GM19467 (cell line): ENCODE results near the gene SPRY1.

ENCODE experiments used
- ATAC-seq: cut with Tn5 transposase; IDR thresholded peaks from one replicate; pipeline ENCODE4 v1.9.1; 2021; ENCODE audit warnings: mild to moderate bottlenecking, moderate library complexity; ENCODE audit not compliant: unreplicated experiment

Gene SPRY1

DNA sequence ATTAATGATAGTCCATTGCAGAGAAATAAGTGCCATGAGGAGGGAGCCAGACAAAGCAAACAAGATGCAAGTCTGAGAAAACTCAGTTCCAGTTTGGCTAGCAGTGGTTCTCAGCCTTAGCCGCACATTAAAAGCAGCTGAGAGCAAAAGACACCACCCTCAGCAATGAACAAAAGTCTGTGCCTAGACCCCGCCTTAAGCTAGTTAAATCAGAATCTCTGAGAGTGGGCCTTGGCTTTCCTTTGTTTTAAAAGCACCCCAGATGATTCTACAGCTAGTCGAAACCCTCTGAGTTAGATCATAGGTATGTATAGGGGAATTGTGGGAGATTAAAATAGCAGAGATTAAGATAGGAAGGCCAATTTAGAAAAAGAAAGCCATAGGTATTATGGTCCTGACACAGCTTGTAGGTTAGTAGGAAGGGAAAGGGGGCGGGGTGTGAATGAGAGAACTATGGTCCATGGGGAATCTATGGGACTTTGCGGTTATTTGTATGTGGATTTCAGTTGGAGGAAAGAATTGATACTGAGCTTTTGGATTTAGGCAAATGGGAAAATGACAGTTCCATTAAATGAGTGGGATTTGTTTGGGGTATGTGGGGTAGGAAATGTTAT lies 12.0 kb downstream of the SPRY1 start:
- no peak for ATAC-seq

DNA sequence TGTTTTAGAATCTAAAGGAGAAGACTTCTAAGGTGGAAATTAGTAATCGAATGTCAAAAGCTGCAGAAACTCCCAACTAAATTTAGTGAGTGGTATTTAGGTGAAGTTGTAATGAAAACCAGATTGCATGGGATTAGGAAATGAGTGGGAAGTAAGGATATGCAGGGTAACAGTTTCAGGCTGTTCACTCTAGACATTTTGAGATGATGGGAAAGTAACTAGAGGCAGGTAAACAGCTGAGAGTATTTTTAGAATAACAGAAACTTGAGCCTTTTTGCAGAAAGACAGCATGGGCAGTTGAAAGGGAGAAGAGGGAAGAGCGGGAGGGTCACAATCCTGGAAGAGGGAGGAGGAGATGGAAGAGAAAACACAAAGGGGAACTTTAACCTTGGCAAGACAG lies 12.7 kb downstream of the SPRY1 start:
- ATAC-seq: no peak

DNA sequence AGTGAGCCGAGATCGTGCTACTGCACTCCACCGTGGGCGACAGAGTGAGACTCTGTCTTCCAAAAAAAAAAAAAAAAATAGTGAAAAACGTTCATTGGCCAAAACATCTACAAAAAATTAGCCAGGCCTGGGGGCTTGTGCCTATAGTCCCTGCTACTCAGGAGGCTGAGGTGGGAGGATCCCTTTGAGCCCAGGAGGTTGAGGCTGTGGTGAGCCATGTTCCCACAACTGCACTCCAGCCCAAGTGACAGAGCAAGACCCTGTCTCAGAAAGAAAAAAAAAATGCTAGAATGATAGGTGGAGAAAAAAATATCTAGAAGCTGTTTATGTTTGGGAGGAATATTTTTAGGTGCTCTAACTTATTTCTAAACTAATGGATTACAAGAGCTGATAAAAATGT lies 14.9 kb downstream of the SPRY1 start:
- ATAC-seq: no peak

DNA sequence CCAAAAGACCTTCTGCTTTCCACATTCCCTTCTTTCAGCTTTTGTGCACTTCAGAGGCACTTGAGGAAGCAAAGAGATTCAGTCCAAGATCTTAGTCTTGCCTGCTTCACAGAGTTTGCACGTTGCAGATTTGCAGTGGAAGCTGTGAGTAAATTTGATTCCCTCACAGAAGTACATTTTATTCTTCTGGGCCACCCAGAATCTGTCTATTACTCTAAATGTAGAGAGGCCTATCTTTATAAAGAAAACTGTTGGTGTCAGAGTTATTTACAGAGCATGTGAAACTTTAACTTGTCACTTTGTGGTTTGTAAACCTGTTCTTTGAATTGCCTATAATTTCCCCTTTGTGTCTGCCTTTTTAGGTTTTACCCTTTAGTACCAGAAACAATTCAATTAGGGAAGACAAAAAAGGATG lies 15.5 kb downstream of the SPRY1 start:
- peak; percentile 80 for ATAC-seq

DNA sequence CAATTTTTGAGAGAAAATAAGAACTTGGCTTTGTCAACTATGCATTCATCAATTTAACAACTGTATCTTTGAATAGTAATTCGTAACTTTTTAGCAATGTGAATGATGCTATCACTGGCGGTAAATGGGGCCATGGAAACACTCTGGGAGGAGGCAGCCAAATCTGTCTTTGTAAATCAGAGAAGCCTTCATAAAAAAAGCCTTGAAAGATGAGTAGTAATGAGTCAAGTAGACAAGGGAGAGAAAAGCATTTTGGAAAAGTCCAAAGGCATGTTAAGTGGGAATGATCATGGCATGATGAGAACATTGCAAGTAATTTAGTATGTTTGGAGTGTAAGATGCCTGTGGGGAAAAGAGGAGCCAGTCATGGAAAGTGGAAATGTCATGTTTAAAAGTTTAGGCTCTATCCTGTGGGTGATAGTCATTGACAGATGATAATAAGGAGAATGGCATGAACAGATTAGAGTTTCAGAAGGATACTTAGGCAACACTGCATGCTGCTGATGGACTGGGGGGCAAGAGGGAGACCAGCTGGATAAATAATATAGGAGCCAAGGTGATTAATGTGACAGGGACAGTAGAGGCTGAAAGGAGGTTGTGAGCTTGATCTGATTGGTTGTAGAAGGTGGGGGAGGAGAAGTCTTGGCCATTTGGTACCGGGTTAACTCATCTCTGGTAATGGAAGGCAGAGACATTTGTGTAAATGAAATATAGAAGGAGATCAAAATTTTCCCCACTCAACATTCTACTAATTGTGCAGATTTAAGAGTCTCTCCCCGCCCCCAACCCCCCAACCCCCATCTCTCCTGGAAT lies 16.3 kb downstream of the SPRY1 start:
- ATAC-seq: no peak

DNA sequence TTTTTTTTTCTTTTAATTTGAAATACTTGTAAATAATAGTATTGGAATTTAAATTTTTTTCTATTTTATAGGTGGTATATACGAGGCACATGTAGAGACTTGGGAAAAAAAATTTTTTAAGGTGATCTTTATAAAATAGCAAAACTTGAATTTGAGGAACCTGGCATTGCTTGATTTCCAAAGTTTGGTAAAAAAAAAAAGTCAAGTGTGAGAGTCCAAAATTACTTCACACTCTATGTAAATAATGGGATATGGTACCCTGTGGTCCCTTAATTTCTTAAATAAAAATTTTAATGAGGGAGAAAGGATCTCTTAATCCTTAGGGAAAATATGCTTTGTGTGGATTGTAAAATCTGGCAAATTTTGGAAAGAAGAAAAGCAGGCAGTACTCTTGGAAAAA lies 19.0 kb downstream of the SPRY1 start:
- ATAC-seq: no peak

GRCh38 chr4:123415977-123416376 lies 19.4 kb downstream of the SPRY1 start:
- no peak for ATAC-seq

DNA sequence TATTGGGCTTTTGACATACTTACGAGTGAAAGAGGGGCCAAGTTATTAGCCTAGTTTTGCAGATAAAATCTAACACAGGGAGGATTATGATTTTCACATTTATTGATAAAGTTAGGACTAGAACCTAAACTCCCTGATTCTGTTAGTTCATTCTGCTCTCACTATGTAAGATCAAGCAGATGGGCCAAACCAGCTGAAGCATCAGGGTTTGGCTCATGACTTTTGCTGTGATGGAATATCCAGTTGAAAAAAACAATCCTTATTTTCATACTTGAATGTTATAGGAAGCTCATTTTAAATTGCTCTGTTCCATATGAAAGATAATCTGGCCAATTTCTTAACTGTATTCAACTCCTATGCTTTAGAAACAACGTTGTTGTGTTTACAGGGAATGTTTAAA lies 21.2 kb downstream of the SPRY1 start:
- no peak for ATAC-seq

DNA sequence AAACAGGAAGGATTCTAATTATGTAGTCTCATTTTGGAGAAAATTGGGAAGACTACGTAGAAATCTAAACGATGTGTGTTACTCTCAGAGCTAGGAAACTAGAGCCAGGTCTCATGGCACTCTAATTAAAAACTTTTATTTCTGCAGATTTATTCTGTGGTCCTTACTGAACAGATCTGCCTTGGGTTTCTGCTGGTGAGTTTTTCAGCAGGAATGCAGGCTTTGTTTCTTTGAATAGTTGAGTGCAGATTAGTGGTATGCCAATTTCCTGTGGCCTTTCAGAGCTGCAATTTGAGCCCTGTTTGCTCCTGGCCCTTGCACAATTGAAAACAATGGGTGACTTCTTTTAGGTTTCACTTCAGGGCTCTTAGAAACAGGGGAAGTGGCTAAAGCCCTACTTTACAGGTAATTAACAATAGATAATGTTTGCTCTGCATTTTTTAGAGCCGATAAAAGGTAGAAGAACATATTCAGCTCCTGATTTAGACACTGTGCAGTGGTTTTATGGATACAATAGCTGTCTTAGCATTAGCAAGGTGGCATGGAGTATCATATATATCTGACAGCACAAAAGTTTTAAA lies 21.8 kb downstream of the SPRY1 start:
- peak; percentile 73 for ATAC-seq

- no peak for ATAC-seq
Measured at GRCh38 chr4:123419885-123420755, 23.5 kb downstream of the SPRY1 start.

GRCh38 chr4:123421227-123421936 lies 24.8 kb downstream of the SPRY1 start:
- no peak for ATAC-seq

DNA sequence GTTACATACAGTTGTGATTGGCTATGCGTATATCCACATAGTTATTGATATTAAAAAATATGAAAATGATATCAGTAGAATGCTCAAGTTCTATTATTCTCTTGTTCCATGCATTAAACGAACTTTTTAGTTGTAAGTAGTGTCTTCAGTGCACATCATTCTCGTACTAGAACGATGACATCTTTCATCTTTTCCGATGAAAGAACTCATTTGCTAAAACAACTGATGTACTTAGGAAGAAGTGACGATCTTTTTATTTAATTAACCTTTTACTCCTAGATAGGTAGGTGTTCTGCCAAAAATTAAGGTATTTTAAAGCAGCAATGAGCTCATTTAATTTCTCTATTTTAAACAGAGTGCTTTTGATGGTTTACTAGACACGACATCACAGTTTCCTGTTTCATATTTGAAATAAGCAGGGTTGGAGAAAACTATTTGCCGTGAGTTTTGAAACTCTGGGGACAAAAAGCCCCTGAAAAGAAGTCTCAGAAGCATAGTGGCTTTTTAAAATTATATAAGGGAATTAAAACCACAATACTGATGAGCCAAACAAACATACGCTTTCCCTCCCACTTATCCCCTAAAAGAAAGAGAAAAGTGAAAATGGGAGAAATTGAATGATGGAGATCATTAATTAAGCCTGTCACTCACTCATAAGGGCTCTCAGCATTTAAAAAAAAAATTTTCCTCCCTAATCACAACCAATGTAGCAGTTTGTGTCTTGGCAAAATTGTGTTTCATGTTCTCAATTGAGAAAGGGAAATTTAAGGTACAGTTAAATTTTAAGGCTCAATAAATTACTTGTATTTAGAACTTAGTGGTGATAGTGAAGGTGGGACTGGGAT lies 25.6 kb downstream of the SPRY1 start:
- no peak for ATAC-seq

- no peak for ATAC-seq
Measured at GRCh38 chr4:123423819-123424218, 27.2 kb downstream of the SPRY1 start.

DNA sequence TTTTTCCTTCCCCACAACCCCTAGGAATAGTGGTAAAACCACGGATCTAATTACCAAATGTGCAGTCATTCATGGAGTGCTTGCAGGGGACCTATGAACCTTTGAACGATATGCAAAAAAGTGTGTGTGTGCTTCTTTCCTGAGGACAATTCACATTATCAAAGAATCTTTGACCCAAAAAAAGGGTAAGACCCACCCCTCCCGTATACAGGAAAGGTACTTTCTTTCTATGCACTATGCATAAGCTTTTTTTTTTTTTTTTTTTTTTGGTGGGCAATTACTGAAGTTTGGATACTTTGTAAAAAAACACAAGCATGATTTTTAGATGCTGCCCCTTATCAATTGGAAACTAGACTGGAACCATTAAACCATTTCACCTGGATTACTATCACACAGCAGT lies 31.4 kb downstream of the SPRY1 start:
- no peak for ATAC-seq

GRCh38 chr4:123430031-123430430 lies 33.4 kb downstream of the SPRY1 start:
- no peak for ATAC-seq

DNA sequence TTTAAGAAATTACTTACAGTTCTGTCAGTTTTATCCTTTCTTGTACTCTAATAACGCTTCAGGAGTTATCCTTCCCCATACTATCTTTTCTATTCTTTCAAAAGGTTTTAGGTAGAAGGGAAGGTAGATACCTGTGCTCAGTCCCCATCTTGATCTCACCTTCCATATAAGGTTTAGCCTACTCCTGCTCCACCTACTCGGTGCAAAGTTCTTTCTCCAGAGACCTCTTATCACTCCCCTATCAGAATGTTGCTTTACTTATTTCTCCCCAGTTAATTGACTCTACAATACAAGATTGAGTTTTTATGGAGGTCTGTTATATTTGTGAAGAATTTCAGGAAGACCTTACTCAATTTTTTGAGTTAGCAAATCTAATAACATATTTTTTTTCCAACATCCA lies 33.9 kb downstream of the SPRY1 start:
- ATAC-seq: no peak

GRCh38 chr4:123433573-123433972 lies 37.0 kb downstream of the SPRY1 start:
- ATAC-seq: no peak

DNA sequence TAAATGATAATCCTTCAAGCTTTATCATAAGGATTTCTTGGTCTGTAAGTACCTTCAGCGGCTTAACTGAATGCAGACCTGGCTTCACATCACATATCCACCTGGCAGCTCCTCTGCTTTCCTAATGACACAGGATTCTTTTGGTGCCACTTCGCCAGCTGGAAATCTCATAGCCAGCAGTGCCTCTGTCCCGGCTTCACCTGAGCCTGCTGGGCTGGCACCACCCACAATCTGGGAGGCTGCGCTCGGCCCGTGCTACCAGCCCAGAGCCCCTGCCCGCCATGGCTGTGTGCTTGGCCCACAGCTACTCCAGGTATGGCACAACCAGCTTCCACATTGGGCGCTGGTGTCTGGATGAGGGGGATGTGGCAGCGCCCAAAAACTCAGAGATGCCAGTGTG lies 37.4 kb downstream of the SPRY1 start:
- no peak for ATAC-seq

GRCh38 chr4:123435246-123436113 lies 38.9 kb downstream of the SPRY1 start:
- no peak for ATAC-seq
